HEK293 (cell line): ENCODE results near the gene SCGB3A2.

Experiments
- CTCF ChIA-PET: fragments of 350-600 bp; formaldehyde crosslinking; extraction: SDS; loops from one replicate; lab custom pipeline; 2021; ENCODE audit warnings: antibody characterized with exemption; lab: Yijun Ruan, JAX
- POLR2A ChIA-PET: fragments of 300-600 bp; formaldehyde crosslinking; extraction: SDS; loops from one replicate; lab custom pipeline; 2020; ENCODE audit warnings: antibody characterized with exemption, inconsistent platforms; lab: Yijun Ruan, JAX
- H3K27ac ChIP-seq: fragments of 200-500 bp; sonication (Bioruptor generic); 2 replicates; pipeline ENCODE4 v1.5.1; 2014; ENCODE audit warnings: low read depth, low read length, control low read depth, inconsistent platforms; ENCODE audit errors: extremely low read depth
- H3K36me3 ChIP-seq, 2 experiments: fragments of 200-500 bp in 1 of 2; sonication (Bioruptor generic) in 1 of 2; 1 replicate in 1 of 2; 2 replicates in 1 of 2; pipeline ENCODE4 v1.5.1; 2014 to 2017; ENCODE audit warnings: inconsistent platforms in 2 of 2, low read length in 2 of 2; ENCODE audit not compliant: control insufficient read depth in 2 of 2, insufficient read depth in 1 of 2
- H3K4me1 ChIP-seq: fragments of 200-500 bp; sonication (Bioruptor generic); 2 replicates; pipeline ENCODE4 v1.5.1; 2014; ENCODE audit warnings: mild to moderate bottlenecking, low read length, inconsistent platforms; ENCODE audit not compliant: control insufficient read depth, insufficient read depth
- H3K4me3 ChIP-seq: 2 replicates; pipeline ENCODE4 v1.5.1; 2011; ENCODE audit warnings: low read depth, mild to moderate bottlenecking, control low read depth, low read length, moderate library complexity
- H3K9me3 ChIP-seq: fragments of 200-500 bp; sonication (Bioruptor generic); 2 replicates; pipeline ENCODE4 v1.5.1; 2014; ENCODE audit warnings: low read depth, low read length, inconsistent platforms; ENCODE audit not compliant: control insufficient read depth, insufficient read depth
- EGR2 ChIP-seq: fragments of 450-650 bp; formaldehyde crosslinking; IDR thresholded peaks from 2 replicates; pipeline ENCODE4 v1.5.1; 2016; ENCODE audit warnings: low read depth, missing biosample characterization, missing genetic modification characterization
- GLI4 ChIP-seq: fragments of 450-650 bp; formaldehyde crosslinking; IDR thresholded peaks from 2 replicates; pipeline ENCODE4 v1.5.1; 2016; ENCODE audit warnings: missing biosample characterization, missing genetic modification characterization
- GLIS2 ChIP-seq: fragments of 450-650 bp; formaldehyde crosslinking; IDR thresholded peaks from 2 replicates; pipeline ENCODE4 v1.5.1; 2016; ENCODE audit warnings: missing biosample characterization, missing genetic modification characterization
- HOXC10 ChIP-seq: sonication (generic); formaldehyde crosslinking; IDR thresholded peaks from 2 replicates; pipeline ENCODE4 v1.8.1; 2023; ENCODE audit warnings: mild to moderate bottlenecking, missing genetic modification reagents
- PRDM4 ChIP-seq: fragments of 450-650 bp; formaldehyde crosslinking; IDR thresholded peaks from 2 replicates; pipeline ENCODE4 v1.5.1; 2017; ENCODE audit warnings: missing biosample characterization, missing genetic modification characterization
- PRDM6 ChIP-seq: fragments of 450-650 bp; formaldehyde crosslinking; IDR thresholded peaks from 2 replicates; pipeline ENCODE4 v1.5.1; 2017; ENCODE audit warnings: missing biosample characterization, missing genetic modification characterization
- SETDB1 ChIP-seq: IDR thresholded peaks from one replicate; pipeline ENCODE4 v1.6.1; 2017; ENCODE audit warnings: mild to moderate bottlenecking, low read length, moderate library complexity, mixed read lengths; ENCODE audit not compliant: insufficient read length
- SP7 ChIP-seq: fragments of 450-650 bp; formaldehyde crosslinking; IDR thresholded peaks from 2 replicates; pipeline ENCODE4 v1.5.1; 2016; ENCODE audit warnings: missing biosample characterization, missing genetic modification characterization
- YY2 ChIP-seq: fragments of 450-650 bp; formaldehyde crosslinking; IDR thresholded peaks from 2 replicates; pipeline ENCODE4 v1.5.1; 2016; ENCODE audit warnings: missing biosample characterization, missing genetic modification characterization
- ZBTB20 ChIP-seq: fragments of 450-650 bp; formaldehyde crosslinking; IDR thresholded peaks from 2 replicates; pipeline ENCODE4 v1.5.1; 2016; ENCODE audit warnings: missing biosample characterization, missing genetic modification characterization
- ZBTB8A ChIP-seq: fragments of 450-650 bp; formaldehyde crosslinking; IDR thresholded peaks from 2 replicates; pipeline ENCODE4 v1.5.1; 2016; ENCODE audit warnings: missing biosample characterization, missing genetic modification characterization
- ZNF16 ChIP-seq: fragments of 450-650 bp; formaldehyde crosslinking; IDR thresholded peaks from 2 replicates; pipeline ENCODE4 v1.5.1; 2016; ENCODE audit warnings: low read depth, missing biosample characterization, missing genetic modification characterization
- ZNF19 ChIP-seq: fragments of 450-650 bp; formaldehyde crosslinking; IDR thresholded peaks from 2 replicates; pipeline ENCODE4; 2016; ENCODE audit warnings: missing biosample characterization, missing genetic modification characterization, low read depth
- ZNF280C ChIP-seq: fragments of 450-650 bp; formaldehyde crosslinking; IDR thresholded peaks from 2 replicates; pipeline ENCODE4 v1.5.1; 2016; ENCODE audit warnings: missing biosample characterization, missing genetic modification characterization
- ZNF324 ChIP-seq: fragments of 450-650 bp; formaldehyde crosslinking; IDR thresholded peaks from 2 replicates; pipeline ENCODE4 v1.5.1; 2016; ENCODE audit warnings: missing biosample characterization, missing genetic modification characterization
- ZNF37A ChIP-seq: fragments of 450-650 bp; IDR thresholded peaks from 2 replicates; pipeline ENCODE4 v1.5.1; 2018; ENCODE audit warnings: missing biosample characterization, missing genetic modification characterization
- ZNF488 ChIP-seq: fragments of 450-650 bp; formaldehyde crosslinking; IDR thresholded peaks from 2 replicates; pipeline ENCODE4 v1.5.1; 2016; ENCODE audit warnings: missing biosample characterization, missing genetic modification characterization
- ZNF555 ChIP-seq: fragments of 450-650 bp; formaldehyde crosslinking; conservative IDR thresholded peaks from 2 replicates; pipeline ENCODE4 v1.5.1; 2017; ENCODE audit warnings: missing biosample characterization, mild to moderate bottlenecking, missing genetic modification characterization, inconsistent platforms
- ZNF558 ChIP-seq: fragments of 450-650 bp; formaldehyde crosslinking; IDR thresholded peaks from 2 replicates; pipeline ENCODE4 v1.5.1; 2016; ENCODE audit warnings: missing biosample characterization, missing genetic modification characterization
- ZNF624 ChIP-seq: fragments of 450-650 bp; formaldehyde crosslinking; IDR thresholded peaks from 2 replicates; pipeline ENCODE4 v1.5.1; 2017; ENCODE audit warnings: missing biosample characterization, missing genetic modification characterization
- ZNF768 ChIP-seq: fragments of 450-650 bp; formaldehyde crosslinking; IDR thresholded peaks from 2 replicates; pipeline ENCODE4 v1.5.1; 2018; ENCODE audit warnings: missing biosample characterization, mild to moderate bottlenecking, missing genetic modification characterization
- ZSCAN5A ChIP-seq: fragments of 450-650 bp; formaldehyde crosslinking; IDR thresholded peaks from 2 replicates; pipeline ENCODE4 v1.5.1; 2016; ENCODE audit warnings: missing biosample characterization, missing genetic modification characterization

SCGB3A2 gene

GRCh38 chr5:147874910-147875367, 3.6 kb upstream of the SCGB3A2 start:
- TF ChIP-seq ZNF16 (no peak), SP7 (tag by site-specific recombination) (no peak), ZNF558 (tag by site-specific recombination) (no peak), ZNF19 (no peak), ZNF37A (tag by site-specific recombination) (no peak), ZSCAN5A (tag by site-specific recombination) (no peak), PRDM4 (tag by site-specific recombination) (no peak), ZNF768 (tag by site-specific recombination) (no peak), ZNF555 (no peak), ZNF624 (tag by site-specific recombination) (no peak), ZNF324 (no peak), PRDM6 (tag by site-specific recombination) (no peak), GLI4 (tag by site-specific recombination) (no peak), ZBTB8A (tag by site-specific recombination) (no peak), GLIS2 (tag by site-specific recombination) (no peak), ZNF488 (tag by site-specific recombination) (no peak)
- Histone ChIP-seq H3K4me1 (no peaks in the 10 kb centered on the region), H3K4me3 (no peak overlapping the region), H3K9me3 (no peaks in the 10 kb centered on the region), H3K27ac (no peak overlapping the region), H3K36me3 (no peaks in the 10 kb centered on the region)
- POLR2A ChIA-PET: no interaction called here
- CTCF ChIA-PET: interaction anchor here (0.8 to 0.9 kb wide), 2 partner anchors 13 to 17 kb away, joined by 3 read pairs; no protein-coding TSS in a partner anchor

GRCh38 chr5:147876141-147876540, 2.4 kb upstream of the SCGB3A2 start:
- H3K36me3 ChIP-seq: no peaks in the 10 kb centered on the region
- H3K4me3 ChIP-seq: no peak overlapping the region
- ChIA-PET CTCF (interaction anchor here (1.0 kb wide), 1 partner anchor 18 kb away, joined by 4 read pairs; no protein-coding TSS in a partner anchor), POLR2A (no interaction called here)
- H3K4me1 ChIP-seq: no peaks in the 10 kb centered on the region
- no peaks in the 10 kb centered on the region for H3K9me3 ChIP-seq
- no peak overlapping the region for H3K27ac ChIP-seq
- TF ChIP-seq YY2 (tag by site-specific recombination) (no peak), ZBTB20 (tag by site-specific recombination) (no peak), SP7 (tag by site-specific recombination) (no peak), ZNF555 (no peak), ZNF280C (tag by site-specific recombination) (no peak), SETDB1 (no peak), EGR2 (tag by site-specific recombination) (no peak), HOXC10 (CRISPR knock-in tag) (no peak)
